GM21529 (cell line): ENCODE data around the gene FGFBP1.
"Not testable (repeated sequence)": the region's sequence is repeated elsewhere in the genome, so short reads cannot be mapped to it uniquely, and the experiment has no call there.

Source experiments
- ATAC-seq: cut with Tn5 transposase; IDR thresholded peaks from one replicate; pipeline ENCODE4 v1.9.1; 2021; ENCODE audit not compliant: unreplicated experiment

Gene FGFBP1

DNA sequence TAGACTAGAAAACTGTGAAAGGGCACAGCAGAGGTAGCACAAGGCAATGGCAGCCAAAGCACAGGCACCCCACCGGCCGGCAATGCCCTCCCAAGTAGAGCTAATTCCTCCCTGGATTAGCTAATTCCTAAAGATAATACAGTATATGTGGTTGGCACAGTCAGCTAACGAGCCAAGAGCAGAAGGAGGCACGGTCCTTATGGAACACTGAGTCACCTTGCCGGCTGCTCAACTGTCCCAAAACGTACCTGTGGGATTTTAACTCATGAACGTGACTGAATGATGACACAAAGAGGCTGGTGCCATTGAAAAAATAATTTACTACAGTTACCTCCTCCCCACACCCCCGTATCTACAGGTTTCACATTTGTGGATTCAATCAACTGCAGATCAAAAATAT lies 9.1 kb upstream of the FGFBP1 start:
- ATAC-seq, result no peak

DNA sequence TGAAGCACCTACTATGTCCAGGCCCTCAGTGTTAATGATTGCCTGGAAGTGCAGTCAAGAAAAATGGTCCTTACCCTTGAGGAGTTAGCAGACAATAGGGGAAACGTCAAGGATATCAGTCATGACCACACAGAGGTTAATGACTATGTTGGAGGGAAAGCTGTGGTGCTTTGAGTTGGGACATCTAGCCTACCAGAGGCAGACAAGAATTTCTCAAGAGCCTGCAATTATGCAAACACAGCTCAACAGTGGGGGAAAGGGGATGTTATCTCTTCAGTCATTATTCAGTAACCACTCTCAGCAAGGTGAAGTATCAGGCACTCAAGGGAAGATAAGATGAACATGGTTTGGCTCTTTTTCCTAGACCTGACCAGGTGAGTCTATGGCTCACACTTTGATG lies 7.0 kb upstream of the FGFBP1 start:
- no peak for ATAC-seq

DNA sequence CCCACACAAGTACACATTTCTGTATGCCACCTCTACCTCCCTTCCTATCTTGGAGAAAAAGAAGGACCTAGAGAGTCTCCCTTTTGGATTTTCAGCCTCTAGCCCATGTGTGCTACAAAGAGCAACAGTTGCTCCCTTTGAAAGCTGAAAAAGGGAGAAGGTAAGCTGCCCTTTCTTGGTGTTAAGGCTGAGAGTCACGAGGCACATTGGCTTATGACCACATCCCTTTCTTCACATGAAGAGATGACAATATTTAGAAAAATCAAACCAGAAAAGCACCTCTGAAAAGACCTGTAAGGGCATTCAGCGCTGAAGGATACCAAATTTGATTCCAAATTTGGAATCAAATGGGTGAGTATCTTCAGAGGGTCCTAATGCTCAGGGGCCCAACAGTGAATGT lies 6.4 kb upstream of the FGFBP1 start:
- ATAC-seq, result no peak

DNA sequence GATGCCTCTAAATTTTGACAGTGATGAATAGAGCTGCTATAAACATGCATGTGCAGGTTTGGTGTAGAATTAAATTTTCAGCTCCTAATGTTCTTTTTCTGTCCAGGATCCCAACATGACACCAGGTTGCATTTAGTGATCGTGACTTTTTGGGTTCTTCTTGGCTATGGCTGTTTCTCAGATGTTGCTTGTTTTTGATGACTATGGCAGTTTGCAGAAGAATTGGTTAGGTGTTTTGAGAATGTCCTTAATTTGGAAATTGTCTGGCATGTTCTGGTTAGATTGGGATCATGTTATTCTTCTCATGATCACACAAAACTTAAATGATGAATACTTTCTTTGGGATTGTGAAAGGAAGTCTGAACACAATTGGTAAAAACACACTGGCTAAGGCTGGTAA lies 3.7 kb upstream of the FGFBP1 start:
- ATAC-seq, result no peak

DNA sequence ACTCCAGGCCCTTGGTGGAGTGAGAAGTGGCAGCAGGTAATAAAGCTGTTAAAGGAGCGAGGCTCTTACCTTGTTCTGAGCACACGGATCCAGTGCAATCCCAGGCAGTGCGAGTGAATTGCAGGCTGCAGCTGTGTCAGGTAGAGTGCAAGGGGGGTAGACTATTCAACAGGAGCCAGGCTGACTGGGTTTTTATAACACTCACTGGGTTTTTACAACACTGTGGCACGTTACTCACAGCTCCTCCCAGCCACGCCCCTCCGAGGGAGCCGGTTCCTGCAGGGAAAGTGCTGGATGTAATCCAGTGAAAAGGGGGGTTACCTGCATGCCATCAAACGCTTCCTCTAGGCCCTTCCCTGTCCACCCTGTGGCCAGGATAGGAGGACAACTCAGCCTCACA lies 358 bp downstream of the FGFBP1 start:
- no peak for ATAC-seq

DNA sequence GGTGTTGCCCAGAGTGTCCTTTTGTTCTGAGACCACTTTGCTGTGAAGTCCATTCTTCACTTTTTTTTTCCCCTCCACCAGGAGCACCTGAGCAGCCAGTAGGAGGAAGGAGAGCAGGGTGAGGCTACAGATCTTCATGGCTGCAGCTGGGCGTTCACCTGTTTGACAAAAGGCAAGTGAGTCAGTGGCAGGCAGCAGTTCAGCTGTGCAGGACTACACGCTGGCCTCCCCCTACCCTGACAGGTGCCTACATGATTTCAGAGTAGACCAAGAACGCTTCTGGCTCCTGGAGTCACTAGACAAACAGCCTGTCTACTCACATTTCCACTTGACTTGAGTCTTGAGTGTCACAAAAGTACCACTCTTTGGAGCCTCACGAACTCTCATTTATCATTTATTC lies 2.0 kb downstream of the FGFBP1 start:
- no peak for ATAC-seq

DNA sequence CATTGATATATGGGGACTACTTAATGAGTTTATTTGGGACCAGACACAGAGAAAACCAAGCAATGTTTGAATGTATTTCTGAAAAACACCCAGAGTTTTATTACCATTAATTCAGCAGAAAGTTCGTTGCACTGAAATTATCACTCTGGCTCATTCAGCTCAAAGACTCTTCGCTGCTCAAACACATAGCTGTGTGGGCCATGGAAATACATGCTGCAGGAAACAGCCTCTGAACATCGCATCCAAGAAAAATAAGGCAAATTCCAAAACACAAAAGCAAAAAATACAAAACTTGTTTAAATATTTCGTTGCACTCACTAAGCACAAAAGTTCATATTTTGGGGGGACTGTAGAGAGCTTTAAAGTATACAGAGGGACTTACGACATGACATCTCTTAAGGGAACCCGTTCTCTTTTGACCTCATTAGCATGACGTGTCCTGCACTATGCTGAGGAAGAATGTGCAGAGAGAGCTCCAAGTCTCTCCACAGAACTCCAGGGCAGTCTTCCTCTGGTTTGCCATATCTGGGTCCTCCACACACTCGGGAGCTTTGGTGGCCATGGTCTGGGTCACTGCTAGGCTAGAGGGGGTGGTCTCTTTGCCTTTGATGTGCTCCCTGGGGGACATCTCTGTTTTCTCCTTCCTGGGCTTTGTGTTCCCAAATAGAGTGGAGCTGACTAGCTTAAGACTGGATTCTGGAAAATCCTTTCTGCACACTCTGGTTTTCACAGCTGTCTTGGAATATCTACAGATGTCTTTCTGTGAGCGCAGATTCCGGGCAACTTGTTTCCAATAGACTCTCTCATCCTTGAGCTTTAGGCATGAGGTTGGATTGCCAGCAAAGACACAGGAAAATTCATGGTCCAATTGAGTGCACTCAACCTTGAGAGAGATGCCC lies 2.8 kb downstream of the FGFBP1 start:
- ATAC-seq, result no peak

DNA sequence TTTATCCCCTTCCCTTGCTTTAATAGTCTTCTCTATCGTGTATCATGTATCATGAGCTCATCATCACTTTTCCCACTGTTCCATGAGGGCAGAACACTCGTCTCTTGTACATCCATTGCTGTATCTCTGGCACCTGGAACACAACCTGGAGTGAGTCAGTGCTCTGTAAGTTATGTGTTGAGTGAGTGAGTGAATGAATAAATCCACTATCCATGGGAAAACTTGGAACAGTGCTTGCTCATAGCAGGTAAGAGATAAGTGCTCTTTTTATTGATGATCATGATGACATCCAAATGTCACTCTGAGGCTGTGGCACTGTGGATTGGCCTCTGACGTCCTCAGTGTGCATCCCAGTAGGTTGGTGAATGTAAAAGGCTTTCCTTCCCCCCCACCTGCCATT lies 4.3 kb downstream of the FGFBP1 start:
- no peak for ATAC-seq

DNA sequence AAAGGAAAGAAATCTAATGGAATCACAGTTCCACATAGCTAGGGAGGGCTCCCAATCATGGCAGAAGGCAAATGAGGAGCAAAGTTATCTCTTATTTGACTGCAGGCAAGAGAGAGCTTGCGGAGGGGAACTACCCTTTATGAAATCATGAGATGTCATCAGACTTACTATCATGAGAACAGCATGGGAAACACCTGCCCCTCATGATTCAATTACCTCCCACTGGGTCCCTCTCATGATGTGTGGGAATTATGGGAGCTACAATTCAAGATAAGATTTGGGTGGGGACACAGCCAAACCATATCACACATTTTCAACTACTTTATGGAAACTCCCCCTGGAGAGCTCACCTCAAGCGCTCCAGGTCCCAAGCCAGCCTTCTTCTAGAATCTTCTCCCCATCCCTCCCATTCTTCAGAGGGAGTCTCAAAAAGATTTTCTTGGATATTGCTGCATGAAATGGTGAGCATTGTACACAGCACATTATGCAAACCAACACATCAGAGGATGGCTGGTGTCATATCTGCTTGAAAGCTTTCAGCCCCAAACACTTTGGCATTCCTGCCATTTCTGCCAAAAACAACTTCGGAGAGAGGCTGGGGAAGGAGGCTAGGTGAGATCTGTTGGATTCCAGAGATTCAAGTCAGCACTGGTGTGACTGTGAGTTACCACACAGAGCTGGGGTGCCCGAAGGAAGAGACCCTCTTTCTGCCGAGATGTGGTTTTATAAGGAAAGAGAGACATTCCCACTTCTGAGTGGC lies 6.9 kb downstream of the FGFBP1 start:
- no peak for ATAC-seq

DNA sequence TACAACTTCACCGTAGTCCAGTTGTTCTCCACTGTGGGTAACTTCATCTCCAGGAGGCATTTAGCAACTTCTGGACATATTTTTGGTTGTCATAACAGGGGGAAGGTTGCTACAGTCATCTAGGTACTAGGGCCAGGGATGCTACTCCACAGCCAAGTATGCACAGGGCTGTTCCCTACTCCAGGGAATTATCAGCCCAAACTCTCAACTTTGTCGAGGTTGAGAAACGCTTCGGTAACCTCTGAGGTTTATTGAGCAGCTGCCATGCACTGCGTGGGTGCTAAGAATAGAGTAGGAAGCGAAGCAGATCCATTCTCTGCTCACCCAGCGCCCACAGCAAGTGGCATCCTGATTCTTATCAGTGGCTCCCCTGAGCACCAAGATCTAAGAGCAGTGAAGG lies 8.2 kb downstream of the FGFBP1 start:
- ATAC-seq, result peak; percentile 51

DNA sequence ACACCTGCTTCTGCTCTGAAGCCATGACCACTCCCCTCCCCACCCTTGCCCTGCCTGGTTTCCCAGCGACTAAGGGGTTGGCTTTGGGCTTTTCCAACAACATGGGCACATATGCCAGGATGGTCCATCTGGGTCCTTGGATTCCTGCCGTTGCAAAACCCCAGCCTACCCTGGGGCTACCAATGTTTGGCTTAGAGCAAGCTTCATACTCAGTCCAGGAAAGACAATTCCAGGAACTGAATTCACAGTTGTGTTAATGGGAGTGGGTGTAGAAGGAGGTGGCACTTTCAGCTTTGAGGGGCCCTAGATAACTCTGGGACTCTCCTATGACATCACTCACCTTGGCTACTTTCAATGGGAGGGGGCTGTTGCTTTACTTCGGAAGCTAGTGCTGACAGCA lies 9.0 kb downstream of the FGFBP1 start:
- ATAC-seq, result no peak

DNA sequence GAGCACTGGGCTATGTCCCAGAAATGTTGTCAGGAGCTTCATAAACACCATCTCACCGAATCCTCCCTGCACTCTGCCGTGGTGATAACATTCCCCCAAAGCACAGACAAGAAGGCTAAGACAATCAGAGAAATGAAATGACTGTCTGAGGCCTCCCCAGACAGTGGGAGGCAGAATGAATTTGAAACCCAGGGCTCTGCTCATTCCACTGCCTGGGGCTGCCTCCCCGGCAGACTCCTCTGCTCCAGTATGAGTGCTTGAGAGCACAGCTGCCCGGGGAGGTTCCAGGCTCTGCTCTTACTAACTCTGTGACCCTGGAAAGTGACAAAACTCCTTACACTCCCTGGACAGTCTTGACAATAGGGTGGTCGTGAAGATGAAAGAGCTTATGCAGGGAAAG lies 9.7 kb downstream of the FGFBP1 start:
- ATAC-seq, result no peak

DNA sequence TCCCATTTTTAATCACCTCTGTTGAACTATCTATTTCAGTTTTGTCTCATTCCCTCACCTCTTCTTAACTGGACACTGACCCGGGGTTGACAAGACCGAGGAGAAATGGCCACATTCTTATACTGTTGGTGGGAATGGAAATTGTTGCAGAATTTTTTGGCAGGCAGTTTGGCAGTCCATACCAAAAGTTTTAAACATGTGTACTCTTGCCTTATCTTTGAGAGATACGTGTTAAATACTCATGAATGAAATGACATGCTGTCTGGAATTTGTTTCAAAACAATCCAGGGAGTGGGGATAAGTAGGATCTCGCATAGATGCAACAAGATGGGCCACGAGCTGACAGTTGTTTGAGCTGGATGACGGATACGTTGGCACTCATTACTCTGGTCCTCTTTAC lies 12.1 kb downstream of the FGFBP1 start:
- no peak for ATAC-seq

DNA sequence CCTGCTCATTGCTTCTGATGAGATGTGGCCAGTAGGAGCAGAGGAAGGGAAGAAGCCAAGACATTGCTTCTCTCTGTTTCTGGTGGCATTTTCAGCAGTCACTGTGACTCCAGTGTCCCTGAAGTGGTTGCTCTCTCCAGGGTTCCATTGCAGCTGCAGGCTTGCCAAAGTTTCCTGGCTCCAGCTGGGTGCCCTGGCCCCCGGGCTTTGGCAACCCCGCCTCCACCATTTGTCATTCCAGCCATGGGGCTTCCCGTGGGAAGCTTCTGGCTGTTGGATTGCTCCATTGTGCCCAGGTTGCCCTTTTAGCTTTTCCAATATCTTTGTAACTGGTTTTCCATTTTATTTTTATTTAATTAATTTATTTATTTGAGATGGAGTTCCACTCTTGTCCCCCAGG lies 12.7 kb downstream of the FGFBP1 start:
- ATAC-seq, result no peak

DNA sequence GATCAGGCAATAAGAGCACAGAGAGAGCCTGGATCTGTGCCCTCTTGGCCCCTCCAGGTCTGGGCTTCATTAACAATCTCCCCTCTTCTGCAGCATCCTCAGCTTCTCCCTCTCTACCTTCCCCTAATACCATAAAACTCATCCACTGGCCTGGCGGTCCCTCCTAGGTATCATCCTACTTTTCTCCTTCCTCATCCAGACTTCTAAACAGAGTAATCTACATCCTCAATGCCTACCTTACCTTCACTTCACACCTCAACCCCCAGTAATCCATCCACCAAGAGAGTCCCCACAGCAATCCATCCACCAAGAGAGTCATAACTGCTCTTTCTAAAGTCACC lies 17.0 kb downstream of the FGFBP1 start:
- no peak for ATAC-seq

DNA sequence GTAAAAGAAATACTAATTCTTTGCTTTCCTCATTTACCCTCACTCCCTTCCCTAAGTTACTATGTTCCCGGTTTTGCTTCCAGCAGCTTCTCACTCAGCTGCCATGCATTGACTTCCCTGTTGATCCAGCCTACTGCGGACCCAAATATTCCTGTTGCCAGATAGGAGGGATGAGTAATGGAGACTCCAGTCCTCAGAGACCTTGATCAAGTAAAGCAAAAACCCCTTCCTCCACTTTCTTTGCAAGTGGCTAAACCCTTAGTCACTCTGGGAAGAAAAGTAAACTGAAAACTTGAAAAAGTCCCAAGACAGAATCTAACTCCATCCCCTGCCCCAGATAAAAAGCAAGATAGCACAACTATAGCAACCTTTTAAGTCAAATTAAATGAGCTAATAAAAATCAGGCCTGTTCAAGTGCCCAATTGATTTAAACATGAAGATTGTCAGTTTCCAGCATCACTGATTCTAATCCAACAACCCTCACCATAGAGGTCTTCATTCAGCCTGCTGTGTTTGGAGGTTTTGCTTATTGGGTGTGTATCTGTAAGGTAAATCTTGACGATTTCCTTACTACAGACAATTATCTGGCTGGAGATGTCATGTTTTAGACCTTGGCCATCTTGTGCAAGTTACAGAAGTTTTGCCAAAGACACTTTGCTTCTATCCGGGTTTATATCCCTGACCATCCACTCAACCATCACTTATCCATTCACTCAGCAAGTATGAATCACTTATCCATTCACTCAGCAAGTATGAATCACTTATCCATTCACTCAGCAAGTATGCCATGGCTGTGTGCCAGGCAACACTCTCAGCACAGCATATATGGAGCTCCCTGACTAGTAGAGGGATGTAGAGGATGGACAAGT lies 17.6 kb downstream of the FGFBP1 start:
- ATAC-seq, result no peak

DNA sequence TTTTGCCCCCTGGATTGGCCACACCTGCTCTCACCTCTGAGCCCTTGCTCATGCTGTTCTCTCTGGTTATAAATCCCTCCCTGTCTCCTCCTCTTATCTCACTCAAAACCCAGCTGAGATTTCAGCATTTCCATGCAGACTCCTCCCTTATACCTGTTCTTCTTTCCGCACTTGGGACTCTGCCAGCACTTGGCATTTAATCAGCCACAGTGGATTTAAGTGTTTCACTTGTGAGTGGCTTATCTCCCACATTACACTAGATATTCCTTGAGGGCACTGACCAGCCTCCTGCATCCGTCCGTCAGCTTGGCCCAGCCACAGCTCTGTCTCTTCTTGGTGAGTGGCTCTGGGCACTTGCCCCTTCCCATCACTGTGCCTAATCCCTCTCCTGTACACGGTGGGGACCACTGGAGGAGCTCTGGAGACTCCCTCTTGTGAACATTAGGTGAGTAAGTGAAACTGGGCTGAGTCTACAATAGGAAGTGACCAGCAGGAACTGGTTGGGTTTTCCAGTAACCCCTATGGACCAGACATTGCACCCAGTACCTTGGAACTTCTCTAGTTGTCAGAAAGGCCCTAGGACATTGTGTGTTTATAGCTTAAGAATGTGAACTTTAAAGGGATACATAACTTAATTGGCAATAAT lies 19.9 kb downstream of the FGFBP1 start:
- ATAC-seq, result no peak

DNA sequence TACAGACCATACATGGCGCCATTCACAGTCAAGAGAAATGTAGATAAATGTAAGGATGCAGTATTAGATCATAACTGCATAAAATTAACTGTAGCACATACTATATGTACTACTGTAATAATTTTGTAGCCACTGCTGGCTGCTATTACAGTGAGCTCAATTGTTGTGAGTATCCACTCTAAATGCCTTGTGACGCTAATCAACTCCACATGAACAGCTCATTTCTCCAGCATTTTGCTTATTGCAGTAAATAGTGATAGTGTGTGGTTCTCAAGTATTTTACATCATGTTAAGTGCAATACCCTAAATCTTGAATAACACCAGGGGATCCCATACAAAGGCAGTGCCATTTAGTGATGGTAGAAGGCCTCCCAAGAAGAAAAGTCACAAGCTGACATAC lies 21.2 kb downstream of the FGFBP1 start:
- ATAC-seq, result no peak

DNA sequence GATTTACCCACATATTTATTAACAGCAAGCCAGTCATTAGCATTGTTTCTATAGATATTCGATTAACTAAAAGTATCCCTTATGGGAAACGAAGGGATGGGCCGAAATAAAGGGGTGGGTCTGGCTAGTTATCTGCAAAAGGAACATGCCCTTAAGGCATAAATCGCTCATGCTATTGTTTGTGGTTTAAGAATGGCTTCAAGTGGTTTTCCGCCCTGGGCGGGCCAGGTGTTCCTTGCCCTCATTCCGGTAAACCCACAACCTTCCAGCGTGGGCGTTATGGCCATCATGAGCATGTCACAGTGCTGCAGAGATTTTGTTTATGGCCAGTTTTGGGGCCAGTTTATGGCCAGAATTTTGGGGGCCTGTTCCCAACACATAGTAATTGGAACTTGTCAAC lies 22.2 kb downstream of the FGFBP1 start:
- ATAC-seq, result not testable (repeated sequence)

DNA sequence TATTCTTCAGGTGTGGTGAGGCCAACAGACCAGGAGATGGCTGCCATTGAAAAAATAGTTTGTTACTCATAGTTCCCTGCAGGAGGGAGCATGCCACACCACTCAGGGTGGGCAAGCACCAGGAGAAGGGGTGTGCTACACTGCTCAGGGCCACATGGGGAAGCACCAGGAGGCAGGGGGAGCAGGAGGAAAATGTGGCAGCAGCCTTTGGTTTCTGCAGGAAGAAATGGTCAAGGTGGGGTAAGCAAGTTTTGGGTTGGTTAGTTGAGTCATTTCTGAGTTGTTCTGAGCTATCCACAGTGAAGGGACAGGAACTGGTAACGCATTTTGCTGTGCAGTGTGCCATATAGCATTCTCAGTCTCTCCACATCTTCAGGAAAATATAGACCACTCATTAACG lies 23.8 kb downstream of the FGFBP1 start:
- no peak for ATAC-seq

DNA sequence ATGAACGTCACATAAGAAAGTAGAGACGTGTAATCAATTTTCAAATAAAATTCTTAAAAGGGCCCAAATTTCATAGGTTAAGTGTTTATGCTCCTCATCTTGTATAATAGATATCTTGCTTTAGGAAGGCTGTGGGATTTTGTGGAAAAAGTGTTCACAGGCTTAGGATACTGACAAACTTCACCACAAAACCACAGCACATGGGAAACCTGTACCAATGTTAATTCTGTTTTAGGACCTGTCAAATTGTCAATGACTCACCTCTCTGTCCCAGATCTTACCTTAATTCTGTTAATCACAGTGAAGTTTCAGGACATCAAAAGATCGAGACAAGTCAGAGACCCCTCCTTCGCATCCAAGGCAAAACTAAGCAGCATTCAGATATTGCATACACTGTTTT lies 24.2 kb downstream of the FGFBP1 start:
- no peak for ATAC-seq
